HG02943 (cell line): ENCODE data around the gene CBX2.

Experiments
- ATAC-seq: cut with Tn5 transposase; IDR thresholded peaks from one replicate; pipeline ENCODE4 v1.9.1; 2021; ENCODE audit warnings: mild to moderate bottlenecking, low read depth, moderate library complexity; ENCODE audit not compliant: unreplicated experiment

Gene CBX2

DNA sequence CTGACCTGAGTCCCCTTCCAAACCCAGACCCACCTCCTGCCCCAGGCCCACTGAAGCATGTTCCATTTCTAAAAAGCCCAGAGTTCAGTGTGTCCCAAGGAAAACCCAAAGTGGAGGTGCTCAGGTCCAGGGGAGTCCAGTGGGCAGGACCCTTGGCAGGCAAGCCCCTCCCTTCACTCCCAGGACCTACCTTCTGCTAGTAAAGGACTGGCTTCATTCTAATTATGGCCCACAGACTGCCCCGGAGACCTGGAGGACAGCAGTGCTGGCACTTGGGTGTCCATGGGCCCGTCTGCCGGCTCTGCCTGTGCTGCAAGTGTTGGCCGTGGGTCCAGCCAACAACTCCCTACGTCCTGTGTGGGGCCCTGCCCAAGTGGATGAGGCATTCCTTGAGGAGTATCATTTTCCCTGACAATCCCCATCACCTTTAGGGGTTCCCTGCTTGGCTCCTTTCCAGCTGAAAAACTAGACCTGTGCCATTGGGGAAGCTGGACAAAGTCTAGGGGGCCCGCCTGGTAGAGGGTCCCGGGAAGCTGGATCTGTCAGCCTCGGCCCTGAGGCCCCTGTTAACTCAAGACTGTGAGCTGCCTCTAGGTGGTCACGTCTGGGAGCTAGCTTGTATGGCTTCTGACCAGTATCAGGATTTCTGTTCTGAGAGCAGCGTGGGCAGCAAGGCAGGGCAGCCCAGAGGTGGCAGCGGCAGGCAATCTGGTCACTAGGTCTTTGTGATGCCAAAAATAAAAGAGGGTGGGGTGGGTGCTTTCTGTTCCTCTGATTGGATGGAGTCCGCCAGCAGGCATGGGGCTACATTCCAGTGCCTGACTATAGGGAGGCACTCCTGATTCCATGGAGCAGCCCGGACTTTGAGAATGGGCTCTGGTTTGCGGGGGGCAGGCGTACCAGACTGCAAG is 8.2 kb downstream of the CBX2 start:
- no peak for ATAC-seq

DNA sequence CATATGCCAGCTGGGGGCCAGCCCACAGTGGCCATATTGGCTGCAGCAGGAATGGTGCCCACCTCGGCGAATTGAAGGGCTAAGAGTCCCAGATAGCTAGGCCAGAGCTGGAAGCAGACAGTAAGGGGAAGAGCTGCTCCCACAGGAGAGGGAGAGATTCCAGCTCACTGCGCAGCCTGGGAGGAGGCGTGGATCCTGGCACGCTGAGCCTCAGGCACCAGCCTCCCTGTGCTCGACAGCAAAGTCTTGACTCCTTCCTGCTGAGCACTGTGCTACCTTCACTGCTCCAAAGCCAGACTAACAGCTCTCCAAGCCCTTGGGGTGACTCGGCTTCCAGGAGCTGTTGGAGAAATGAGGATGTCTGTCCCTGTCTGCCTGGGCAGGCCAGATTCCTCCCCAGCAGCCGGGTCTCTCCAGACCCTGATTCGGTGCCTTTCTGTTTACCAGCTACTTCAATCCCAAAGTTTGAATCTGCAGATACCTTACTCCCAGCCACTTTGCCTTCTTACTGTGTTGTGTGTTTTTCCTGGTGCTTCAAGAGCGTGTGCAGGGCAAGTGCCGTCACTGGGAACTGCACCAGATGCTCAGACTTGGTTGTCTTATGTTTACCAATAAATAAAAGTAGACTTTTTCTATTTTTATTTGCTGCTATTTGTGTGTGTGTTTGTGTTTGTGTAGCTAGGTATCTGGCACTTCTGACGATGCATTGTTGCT is 9.1 kb downstream of the CBX2 start:
- ATAC-seq, result no peak

DNA sequence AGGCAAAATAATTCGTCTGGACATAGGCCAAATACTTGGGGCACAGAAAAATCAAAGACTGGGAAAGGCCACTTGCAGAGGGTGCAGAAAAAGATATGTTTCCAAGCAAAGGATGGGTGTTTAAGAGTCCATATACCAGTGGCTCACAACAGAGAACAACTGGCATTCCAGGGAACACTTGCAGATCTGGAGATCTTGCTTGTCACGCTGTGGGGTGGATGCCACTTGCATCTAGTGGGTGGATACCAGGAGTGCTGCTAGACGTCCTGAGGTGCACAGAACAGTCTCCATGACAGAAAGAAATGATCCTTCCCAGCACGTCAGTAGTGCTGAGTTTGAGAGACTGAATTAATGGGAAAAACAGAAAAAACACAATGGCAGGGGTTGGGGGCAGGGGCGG is 10.5 kb downstream of the CBX2 start:
- ATAC-seq, result no peak

DNA sequence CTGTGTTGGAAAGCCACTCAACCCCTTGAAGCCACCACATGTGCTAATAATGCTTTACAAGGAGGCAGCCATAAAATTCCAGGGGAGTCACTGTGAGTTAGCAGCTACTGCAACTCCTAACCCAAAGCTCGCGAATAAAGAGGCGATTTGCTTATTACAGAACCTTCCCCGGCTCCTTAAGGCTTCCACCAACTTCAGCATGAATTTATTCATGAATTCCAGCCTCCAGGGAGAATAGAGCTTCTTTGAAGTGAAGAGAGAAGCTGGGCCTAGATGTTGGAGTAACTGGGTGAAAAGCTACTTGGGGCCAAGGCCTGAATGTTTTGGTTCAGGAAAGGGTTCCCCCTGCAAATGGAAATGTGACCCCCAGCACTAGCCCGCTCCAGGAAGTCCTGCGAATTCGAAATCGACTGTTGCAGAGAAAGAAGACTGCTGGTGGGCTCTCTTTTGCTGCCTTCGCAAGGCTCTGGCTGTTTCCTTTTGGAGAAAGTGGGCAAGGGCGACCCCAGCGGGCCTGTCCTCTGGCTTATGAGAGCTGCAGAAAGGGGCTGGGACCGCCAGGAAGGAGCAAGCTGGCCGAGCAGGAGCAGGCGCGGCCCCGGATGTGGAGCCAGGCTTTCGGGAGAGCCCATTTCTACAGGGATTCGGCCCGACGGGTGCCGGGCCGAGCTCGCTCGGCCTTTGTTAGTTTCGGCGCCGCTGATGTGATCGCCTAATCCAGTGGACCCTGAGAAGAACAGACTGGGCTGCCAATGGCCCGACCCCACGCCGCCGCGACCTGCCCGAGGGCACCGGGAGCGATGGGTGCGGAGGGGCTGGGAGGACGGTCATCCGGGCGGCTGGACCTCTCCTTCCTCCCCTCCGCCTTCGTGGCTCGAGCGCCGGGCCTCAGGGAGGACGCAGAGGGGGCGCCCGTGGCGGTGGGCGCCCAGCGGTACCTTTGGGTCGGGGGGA is 11.3 kb downstream of the CBX2 start:
- ATAC-seq, result no peak

DNA sequence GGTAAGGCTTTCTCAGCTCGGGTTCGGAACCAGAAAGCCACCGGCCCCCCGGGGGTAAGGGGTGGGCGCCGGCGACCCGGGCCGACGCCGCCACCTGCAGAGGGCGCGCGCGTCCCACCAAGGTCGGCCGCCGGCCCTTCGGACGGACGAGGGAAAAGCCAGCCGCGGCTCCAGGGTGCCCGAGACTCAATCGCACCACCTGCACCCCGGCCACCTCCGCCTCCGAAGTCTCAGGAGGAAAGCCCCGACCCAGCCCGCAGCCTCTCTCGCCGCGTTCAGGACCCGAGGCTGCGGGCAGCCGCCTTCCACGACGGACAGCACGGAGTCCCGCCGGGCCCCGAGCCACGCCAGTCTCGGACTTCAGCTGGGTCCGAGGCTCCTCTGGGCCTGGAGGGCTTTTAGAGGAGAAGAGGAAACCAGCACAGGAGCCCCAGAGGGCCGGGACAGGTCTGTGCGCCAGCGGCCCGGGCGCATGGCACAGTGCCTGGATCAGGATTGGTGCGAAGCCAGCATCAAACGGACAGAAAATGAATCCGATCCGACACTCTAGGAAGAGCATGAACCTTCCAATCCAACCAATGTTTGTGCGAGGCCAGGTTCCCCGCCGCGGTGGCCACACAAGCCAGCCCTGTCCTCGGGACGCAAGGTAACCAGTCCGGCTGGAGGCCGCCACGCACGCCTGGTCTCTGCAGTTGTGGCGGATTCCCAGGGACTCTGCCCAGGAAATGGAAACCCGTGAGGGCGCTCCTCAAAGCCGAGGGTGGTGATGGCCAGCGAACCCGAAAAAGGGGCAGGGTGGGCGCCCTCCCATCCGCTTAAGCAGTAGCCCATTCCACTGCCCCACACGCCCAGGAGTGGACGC is 12.2 kb downstream of the CBX2 start:
- ATAC-seq, result no peak

DNA sequence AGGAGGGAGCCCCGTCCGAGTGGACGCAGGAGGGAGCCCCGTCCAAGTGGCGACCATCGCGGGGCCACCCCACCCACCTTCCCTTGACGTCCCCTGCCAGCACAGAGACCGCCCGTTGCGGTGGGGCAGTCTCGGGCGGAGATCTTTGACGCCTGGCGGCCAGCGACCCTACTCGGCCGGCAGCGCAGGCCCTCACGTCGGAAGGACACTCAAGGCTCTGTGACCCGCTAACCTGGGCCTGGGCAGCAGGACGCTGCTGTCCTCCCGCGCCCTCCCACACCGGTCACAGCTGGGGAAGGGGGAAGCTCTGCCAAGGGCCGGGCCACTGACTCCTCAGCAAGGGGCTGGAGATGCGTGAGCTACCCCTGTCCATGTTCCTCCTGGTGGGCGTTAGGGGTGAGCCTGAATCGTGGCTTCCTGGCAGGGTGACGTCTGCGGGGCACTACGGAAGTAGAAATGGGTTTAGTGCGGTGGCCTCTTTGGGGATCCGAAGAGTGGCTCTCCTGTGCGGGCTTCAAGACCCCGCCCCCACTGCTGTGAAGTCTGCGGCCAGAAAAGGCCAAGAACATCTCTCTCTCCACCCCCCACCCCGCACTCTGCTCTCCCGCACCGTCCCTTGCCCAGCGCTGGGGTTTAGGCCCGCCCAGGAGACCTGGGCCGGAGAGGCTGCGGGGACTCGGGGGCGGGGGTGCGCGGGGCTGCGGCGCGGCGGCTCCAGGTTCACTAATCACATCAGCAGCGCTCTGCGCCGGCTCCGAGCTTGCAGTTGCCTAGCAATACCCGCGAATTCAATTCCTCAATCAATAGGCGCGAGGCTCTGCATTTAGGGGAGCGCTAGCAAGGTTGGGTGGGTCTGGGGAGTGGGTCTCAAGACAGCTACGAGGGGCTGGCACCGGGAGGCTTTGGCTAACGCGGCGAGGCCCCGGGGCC is 13.1 kb downstream of the CBX2 start:
- ATAC-seq, result no peak

DNA sequence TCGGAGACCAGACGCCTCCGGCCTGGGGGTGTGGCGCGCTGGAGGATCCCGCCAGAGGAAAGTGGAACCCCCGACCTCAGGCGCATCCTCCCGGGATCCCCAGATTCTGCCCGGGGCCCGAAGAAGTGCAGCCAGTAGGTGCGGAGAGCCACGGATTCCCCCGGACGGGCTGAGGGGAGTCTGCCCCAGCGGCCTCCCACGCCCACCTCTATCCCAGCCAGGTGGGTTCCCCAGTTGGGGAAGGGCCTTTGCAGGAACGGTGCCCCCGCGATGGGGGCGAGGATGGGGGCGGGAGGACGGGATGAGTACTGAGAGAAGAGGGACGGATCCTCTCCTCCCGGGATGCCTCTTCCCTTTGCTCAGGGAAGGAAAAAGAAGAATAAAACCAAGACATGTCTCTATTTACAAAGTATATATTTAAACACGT is 13.8 kb downstream of the CBX2 start:
- ATAC-seq, result no peak

DNA sequence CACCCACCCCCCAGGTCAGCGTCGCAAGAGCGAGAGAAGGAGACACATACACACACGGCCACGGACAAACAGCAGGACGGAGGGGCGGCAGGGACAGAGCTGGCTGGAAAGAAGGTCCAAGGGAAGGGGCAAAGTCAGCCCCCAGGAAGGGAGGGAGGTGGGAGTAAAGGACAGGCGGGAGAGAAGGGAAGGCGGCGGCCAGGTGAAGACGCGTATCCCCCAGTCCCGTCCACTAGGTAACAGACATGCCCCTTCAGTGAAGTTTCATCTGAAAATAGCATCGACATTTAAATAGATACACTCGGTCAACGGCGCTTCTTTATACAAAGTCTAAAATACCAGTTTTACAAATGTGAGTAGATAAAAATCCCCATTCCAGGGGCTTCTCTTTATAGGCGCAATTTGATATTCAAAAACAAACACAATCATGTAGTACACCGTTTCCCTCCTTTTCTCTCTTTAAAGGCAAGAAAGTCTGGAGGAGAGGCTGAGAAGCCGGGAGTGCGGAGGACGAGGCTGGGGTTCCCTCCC is 14.5 kb downstream of the CBX2 start:
- ATAC-seq, result no peak

DNA sequence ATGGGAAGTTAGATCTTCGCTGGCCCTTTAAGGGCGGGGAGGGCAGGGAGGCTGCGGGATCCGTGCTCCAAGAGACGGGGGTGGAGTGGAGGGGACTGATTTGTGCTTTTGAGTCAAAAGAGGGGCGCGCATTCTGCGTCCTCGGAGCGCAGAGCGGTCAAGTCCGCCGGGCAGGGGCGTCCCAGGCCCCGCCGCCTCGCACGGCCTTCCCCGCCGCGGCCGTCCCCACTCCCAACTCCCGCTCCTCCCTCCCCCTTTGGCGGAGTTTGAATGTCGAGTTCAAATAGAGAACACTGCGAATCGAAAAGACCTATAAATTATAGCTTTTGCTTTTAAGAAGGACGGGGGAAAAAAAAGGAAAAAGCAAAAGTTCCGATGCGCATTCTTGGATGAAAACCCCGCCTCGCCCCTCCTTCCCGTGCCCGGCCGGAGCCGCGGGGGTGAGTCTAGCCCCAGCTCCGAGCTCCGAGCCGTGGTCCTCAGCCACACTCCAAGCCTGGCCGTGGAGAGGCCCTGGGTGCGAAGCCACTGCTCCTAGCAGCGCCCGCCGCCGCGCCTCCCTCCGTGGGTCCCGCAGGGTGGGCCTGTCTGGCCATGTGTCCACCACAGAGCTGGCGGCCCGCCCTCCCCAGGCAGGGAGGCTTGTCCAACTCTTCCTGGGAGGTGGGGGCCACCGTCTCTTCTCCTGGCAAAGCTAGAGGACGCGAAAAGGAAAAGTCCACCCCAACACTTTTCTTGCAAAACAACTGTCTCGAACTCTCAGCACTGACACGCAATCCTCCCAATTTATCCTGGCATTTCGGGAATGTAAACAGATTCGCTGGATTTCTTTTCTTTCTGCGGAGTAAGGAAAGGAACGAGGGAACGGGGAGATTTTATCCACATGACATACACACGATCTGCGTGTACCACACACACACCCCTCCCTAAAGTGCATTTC is 15.3 kb downstream of the CBX2 start:
- ATAC-seq, result no peak

DNA sequence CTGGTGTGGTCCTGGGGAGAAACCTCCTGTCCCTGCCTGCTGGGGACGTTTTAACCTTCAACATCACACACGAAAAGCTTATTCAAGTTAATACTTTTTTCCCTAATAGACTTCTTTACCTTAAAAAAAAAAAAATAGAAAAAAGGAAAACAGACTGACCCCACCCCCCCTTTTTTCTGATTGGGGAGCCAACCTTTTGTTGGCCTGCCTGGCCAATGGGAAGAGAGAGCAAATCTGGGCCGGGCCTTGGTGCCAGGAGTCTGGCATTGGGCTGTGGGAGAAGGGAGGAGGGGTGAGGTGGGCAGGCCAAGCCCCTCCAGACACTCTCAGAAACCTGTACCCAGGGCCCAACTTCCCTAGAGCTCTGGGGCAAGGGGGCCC is 16.0 kb downstream of the CBX2 start:
- no peak for ATAC-seq

DNA sequence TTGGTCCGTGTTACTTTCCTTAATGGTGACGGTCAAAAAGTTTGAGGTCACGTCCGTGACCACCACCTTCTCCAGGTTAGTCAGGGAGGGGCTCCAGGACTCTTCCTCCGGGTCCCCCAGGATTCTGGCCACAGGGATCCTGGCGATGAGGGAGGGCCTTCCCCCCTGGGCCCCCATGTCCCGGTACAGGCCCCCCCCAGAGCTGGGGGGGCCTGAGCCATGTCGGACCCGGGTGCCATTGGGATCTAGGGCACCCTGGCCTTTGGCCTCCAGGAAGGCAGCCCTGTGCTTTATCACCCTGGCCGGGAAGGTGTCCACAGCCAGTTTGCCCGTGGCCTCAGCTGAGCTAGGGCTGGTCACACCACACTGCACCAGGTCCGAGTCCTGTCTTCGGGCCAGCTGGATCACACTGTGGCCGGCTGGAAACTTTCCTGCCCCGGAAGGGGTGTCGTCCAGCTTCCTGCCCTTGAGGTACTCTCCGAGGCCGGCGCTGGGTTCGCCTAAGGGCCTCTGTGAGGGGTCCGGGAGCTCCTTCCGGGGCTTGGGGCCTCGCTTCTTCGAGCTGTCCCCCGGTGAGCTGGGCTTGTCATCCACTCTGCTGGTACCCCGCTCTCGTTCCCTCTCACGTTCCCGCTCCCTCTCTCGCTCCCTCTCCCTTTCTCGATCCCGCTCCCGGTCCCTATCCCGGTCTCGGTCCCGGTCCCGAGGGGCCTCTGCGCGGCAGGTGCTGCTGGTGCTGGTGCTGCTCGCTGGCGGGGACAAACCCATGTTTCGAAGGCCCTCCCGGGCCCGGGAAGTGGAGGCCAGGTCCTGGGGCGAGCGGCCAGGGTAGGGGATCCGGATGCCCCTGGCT is 16.9 kb downstream of the CBX2 start:
- ATAC-seq, result no peak

DNA sequence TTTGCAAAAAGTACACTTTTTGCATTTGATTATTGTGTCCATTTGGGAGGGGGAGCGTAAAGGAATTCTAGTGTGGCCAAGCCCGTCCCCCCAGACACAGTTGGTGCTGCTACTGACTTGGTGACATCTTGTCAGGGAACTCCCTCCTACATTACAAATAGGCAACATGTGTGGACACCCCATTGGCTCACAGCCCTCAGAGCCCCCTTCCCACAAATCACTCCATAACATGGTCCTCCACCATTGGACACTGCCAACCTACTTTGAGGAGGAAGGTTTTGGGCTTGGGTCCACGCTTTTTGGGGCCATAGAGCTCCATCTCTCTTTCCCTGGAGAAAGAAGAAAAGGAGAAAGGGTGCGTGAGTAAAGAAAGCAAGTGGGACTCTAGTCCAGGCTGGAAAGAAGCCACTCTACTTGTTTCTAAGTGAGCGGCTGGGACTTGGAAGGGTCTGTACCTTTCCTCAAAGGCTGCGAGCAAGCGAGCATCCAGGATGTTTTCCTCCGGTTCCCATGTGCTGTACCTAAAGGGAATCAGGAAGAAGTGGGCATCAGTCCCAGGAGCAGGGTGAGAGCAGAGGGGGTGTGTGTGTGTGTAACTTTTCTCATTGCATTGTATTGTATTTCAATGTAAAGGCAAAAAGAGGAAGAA is 18.0 kb downstream of the CBX2 start:
- no peak for ATAC-seq

DNA sequence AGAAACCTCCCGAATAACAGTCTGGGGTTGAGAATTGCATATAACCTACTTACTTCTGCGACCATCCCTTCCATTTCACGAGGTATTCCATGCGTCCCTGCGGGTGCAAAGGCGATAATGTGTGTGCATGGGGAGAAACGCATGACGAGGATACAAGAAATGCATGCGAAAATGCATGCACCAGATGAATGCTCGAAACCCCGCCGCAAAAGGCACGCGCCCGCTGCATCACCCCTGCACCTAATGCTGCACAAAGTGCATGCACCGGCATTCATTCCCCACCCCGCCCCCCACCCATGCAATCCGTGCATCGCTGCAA is 18.5 kb downstream of the CBX2 start:
- no peak for ATAC-seq

DNA sequence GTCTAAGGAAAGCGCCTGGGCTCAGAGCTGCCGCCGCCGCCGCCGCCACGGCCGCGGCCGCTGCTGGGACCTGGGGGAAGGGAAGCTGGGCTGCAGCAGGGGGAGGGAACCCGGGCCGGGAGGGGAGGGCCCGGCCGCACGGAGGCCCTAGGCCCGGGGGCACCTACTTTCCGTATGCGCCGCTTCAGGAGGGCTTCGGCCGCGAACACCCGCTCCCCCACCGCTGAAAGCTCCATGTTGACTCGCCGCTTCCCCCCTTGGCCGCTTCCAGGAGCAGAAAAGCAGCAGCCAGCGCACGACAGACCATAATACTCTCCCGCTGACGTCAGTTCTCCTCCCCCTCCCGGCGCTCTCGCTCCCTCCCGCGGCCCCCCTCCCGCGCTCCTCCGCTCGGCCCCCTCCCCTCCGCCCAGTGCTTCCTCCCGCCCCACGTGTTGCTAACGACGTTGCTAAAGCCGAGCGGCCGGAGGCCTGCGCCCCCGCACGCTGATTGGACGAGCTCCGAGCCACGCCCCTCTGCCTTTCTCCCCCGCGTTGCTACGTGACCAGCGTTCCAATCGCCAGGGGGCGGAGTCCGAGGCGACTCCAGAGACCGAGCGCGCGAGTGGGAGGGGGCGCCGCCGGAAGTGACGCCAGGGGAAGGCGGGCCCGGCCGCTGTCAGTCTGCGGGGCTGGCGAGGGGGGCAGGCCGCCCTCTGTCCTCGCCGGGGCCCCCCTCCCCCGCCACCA is 19.0 kb downstream of the CBX2 start, which contains the start of gene CBX8:
TSS of gene CBX8 (minus strand) at position 315 of the 729 bp plus-strand sequence. CDS start at position 236, 79 bp downstream.
- ATAC-seq, result peak; percentile 86

DNA sequence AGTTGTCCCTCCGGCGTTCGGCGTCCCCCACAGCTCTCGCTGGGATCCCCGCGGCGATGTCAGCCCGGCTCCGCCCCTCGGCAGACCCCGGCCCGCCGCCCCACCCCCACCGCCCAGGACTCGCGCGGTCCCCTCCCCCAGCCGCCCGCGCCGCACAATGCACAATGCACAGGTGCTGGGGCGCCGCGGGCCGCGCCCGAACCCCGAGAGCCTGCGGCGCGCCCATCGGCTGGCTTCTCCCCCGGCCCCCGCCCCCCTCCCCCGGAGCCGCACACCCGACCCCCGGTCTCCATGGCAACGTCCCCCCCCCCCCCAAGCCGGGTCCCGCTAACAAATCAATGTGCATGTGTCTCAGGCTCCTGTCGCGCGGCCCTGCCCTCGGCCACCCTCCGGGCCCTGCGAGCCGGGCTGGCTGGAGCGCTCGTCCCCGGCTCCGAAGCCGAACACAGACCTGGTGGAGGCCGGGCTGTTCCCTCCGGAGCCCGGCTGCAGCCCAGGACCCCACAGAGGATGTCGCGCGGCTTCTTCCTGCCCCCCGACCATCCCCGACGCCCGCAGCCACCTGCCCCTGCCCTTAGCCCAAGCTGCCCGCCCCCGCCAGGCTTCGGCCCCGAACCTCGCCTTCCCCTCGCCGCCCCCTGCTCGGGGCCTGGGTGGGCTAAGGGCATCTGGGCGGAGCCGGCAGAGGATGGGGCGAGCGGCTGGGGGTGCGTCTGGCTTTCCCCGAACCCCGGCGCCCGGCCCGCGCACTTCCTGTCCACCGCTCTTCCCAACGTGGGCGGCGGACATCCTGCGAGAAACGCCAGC is 19.7 kb downstream of the CBX2 start:
- ATAC-seq, result no peak
